Embryonic facial prominence (tissue), 1 donor: ENCODE data around the gene PON2.

Source experiments
- DNase-seq: peaks from one replicate; pipeline ENCODE4 v3.0.0-alpha.2; 2016; ENCODE audit errors: extremely low spot score

Gene PON2

GRCh38 chr7:95444796-95445195, 10.0 kb upstream of the PON2 start:
- no peak for DNase-seq

- DNase-seq = no peak
Observed at GRCh38 chr7:95441042-95441823, 6.4 kb upstream of the PON2 start.

GRCh38 chr7:95440394-95441038, 5.7 kb upstream of the PON2 start:
- DNase-seq = no peak

GRCh38 chr7:95436407-95436806, 1.6 kb upstream of the PON2 start:
- DNase-seq = no peak

- no peak for DNase-seq
Observed at GRCh38 chr7:95435422-95435780, 573 bp upstream of the PON2 start.

- DNase-seq = no peak
Observed at GRCh38 chr7:95433952-95434556, 774 bp downstream of the PON2 start.

GRCh38 chr7:95433129-95433528, 1.7 kb downstream of the PON2 start:
- DNase-seq = no peak

GRCh38 chr7:95432606-95433005, 2.2 kb downstream of the PON2 start:
- no peak for DNase-seq

- no peak for DNase-seq
Observed at GRCh38 chr7:95430864-95431263, 4.0 kb downstream of the PON2 start.

GRCh38 chr7:95429241-95429990, 5.4 kb downstream of the PON2 start:
- no peak for DNase-seq

- DNase-seq = no peak
Observed at GRCh38 chr7:95427914-95428516, 6.8 kb downstream of the PON2 start.

- DNase-seq = no peak
Observed at GRCh38 chr7:95427166-95427565, 7.7 kb downstream of the PON2 start.

- DNase-seq = no peak
Observed at GRCh38 chr7:95425694-95426093, 9.1 kb downstream of the PON2 start.

GRCh38 chr7:95424716-95425115, 10.1 kb downstream of the PON2 start:
- DNase-seq = no peak

GRCh38 chr7:95421847-95422444, 12.9 kb downstream of the PON2 start:
- DNase-seq = no peak

GRCh38 chr7:95421000-95421846, 13.6 kb downstream of the PON2 start:
- DNase-seq = no peak

GRCh38 chr7:95412075-95412474, 22.8 kb downstream of the PON2 start:
- no peak for DNase-seq

GRCh38 chr7:95411666-95412065, 23.2 kb downstream of the PON2 start:
- no peak for DNase-seq

GRCh38 chr7:95411036-95411435, 23.8 kb downstream of the PON2 start:
- no peak for DNase-seq

- no peak for DNase-seq
Observed at GRCh38 chr7:95407751-95408150, 27.1 kb downstream of the PON2 start.

GRCh38 chr7:95405800-95406199, 29.0 kb downstream of the PON2 start:
- DNase-seq = no peak
